HepG2 (cell line): ENCODE results near the gene POLH.

Experiments used
- CHD2 ChIP-seq: IDR thresholded peaks from 2 replicates; pipeline ENCODE4 v1.6.1; 2011; ENCODE audit warnings: low read depth, low read length, improper control_type of control experiment
- NFE2 ChIP-seq: sonication (generic); formaldehyde crosslinking; IDR thresholded peaks from 2 replicates; pipeline ENCODE4 v1.4.0; 2020; ENCODE audit warnings: missing genetic modification reagents
- PPARG ChIP-seq: conservative IDR thresholded peaks from 2 replicates; pipeline ENCODE4 v1.6.1; 2016; ENCODE audit warnings: missing biosample characterization, missing genetic modification reagents
- REPIN1 ChIP-seq: sonication (generic); formaldehyde crosslinking; IDR thresholded peaks from 2 replicates; pipeline ENCODE4 v1.8.0; 2022; ENCODE audit warnings: missing genetic modification reagents, low read depth, mild to moderate bottlenecking, borderline replicate concordance
- SIN3A ChIP-seq: IDR thresholded peaks from 2 replicates; pipeline ENCODE4 v1.6.1; 2011; ENCODE audit warnings: low read depth, mild to moderate bottlenecking, control low read depth, low read length, borderline replicate concordance
- SIX4 ChIP-seq: sonication (generic); formaldehyde crosslinking; IDR thresholded peaks from 2 replicates; pipeline ENCODE4 v1.4.0; 2020; ENCODE audit warnings: missing genetic modification reagents
- SNAPC5 ChIP-seq: sonication (generic); formaldehyde crosslinking; IDR thresholded peaks from 2 replicates; pipeline ENCODE4 v1.8.1; 2023; ENCODE audit warnings: mild to moderate bottlenecking, missing genetic modification reagents, borderline replicate concordance
- ZBTB7A ChIP-seq: sonication (generic); formaldehyde crosslinking; IDR thresholded peaks from 2 replicates; pipeline ENCODE4 v1.8.0; 2022; ENCODE audit warnings: mild to moderate bottlenecking, missing genetic modification reagents

- TF ChIP-seq PPARG (CRISPR knock-in tag) (no peak), CHD2 (no peak), SIN3A (no peak), SNAPC5 (CRISPR knock-in tag) (no peak), SIX4 (CRISPR knock-in tag) (no peak), REPIN1 (CRISPR knock-in tag) (no peak), ZBTB7A (CRISPR knock-in tag) (no peak), NFE2 (no peak)
Measured at GRCh38 chr6:43658161-43658560, 82.2 kb downstream of the POLH start.
